CD4-positive, alpha-beta T cell treated with Interleukin-17A for 4 hours (primary cell): ENCODE data around the gene CPO.

Experiments
- DNase-seq: peaks from one replicate; pipeline ENCODE4 v3.0.0-alpha.2; 2020; ENCODE audit warnings: mixed read lengths

The CPO gene

GRCh38 chr2:206974551-206974950 is 35.2 kb downstream of the CPO start:
- no peak for DNase-seq

- no peak for DNase-seq
These were observed 39.4 kb downstream of the CPO start for GRCh38 chr2:206978746-206979145.

DNA sequence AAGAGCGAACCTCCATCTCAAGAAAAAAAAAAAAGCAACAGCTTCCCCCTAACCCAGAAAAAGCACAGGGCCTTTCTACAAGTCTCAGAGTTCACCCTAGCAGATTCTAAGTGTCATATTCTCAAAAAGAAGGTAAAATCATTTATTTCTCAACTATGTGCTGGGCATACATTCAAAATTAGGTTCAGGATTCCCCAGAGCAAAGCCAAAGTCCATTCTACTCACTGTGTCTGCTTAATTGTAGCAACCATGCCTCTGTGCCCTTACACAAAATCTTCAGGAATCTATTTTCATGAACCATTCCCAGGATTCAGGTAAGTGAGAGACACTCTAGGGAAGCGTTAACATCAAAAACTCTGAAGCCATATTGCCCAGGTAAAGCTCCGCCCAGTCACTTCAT is 40.0 kb downstream of the CPO start:
- DNase-seq = no peak

DNA sequence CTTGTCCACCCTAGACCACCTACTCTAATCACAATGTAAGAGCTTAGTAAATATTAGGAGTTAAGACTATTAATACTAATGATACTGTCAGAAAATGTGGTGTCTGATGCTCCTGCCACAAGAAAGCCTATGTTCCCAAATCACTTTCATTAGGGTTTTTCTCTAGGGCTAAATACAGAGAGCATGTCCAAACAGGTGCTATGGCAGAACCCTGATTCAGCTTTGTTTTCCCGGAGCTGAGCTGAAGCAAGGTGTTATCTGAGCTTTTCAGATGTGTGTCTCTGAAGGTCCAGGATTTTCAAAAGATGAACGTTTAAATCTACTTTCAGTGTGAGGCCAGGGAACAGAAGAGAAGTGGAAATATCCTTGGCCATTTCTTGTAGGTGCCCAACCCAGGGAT is 40.6 kb downstream of the CPO start:
- no peak for DNase-seq

- no peak for DNase-seq
These were observed 41.1 kb downstream of the CPO start for GRCh38 chr2:206980413-206980812.

DNA sequence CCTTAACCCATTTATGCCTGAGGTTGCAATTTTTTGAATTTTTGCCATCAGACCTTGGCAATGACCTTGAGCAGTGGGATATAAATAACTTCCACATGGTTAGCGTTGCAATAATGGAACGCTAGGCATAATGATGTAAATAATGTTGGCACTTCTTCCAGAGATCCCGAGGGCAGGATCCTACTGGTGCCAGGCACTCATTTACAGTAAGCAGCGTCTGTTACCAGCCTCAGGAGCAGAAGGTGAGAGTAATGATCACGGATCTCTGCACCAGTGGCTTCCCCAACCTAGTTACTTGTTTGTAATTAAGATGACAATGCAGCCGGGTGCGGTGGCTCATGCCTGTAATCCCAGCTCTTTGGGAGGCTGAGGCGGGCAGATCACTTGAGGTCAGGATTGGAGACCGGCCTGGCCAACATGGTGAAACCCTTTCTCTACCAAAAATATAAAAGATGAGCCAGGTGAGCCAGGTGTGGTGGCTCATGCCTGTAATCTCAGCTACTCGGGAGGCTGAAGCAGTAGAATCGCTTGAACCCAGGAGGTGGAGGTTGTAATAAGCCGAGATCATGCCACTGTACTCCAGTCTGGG is 41.9 kb downstream of the CPO start:
- DNase-seq = no peak

DNA sequence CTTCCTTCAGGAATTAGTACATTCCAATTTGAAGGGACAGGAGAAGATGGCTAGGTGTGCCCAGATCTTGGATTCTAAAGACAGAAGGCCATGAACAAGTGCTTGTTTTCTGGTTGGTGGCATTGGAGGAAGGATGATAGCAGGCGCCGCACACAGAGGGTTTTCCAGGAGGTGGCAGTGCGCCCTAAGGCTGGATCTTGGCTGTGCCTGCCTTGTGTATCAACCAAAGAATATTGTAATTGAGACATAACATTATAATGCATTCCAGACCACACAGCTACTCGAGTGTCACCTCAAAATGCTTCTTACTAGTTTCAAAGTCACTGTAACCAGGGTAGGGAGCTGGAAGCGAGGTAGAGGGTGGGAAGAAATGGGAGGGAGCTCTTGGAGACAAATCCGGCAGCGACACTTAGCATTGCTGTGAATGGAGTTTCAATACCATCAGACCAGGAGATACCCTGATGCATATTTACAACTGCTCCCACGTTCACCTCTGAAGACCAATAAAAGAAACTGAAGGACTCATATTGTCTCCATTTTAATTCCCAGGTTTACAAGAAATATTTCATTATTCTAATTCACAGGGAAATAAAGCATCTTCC is 42.5 kb downstream of the CPO start:
- DNase-seq = peak; percentile 66

GRCh38 chr2:206982360-206982955 is 43.1 kb downstream of the CPO start:
- no peak for DNase-seq

- DNase-seq = no peak
These were observed 44.0 kb downstream of the CPO start for GRCh38 chr2:206983161-206983859.

DNA sequence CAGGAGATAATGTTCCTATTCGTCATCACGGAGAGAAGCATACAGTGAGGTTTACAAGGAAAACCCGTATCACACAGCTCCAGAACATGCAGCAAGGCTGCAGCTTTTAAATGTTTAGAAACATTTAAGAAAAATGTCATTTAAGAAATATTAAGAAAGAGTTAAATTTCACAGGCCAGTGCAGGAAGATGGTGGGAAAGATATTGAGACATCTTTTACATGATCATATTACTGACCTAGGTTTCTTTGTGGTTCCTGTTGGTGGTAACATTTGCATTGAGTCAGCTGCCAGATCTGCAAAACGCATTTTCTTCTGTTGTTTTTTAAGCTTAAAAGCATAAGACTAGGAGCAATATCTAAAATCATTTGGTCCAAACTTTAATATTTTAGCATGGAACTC is 44.9 kb downstream of the CPO start:
- no peak for DNase-seq

DNA sequence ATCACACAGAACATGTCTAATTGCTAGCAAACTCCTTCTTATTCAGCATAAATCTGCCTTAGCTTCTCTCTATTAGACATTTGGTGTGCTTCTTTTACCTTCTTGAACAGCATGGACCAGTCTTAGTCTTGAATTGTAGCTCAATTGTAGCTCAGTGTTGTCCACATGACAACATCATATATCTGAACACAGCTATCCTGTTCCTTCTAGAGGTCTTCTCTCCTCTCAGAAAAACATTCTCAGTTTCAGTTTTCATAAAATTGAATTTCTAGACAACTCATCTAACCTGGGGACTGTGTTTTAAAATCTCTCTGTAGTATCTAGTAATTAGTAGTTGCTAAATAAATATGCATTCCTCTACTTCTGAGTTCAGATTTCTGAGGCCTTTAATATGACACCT is 47.6 kb downstream of the CPO start:
- no peak for DNase-seq

GRCh38 chr2:206987810-206988209 is 48.5 kb downstream of the CPO start:
- DNase-seq = no peak

DNA sequence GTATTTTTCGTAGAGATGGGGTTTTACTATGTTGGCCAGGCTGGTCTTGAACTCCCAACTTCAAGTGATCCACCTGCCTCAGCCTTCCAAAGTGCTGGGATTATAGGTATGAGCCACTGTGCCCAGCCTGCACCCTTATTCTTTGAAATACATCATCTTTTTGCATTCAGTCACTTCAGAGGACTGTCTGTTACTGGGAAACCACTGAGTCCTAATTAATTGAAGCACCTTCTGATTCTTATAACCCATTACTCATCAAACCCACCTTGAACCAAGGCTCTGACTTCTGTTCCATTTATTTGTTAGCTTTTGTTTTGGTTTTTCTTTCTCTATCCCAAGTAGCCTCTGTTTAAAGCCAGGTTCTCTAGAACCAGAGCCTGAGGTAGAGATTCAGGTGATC is 49.6 kb downstream of the CPO start:
- no peak for DNase-seq

DNA sequence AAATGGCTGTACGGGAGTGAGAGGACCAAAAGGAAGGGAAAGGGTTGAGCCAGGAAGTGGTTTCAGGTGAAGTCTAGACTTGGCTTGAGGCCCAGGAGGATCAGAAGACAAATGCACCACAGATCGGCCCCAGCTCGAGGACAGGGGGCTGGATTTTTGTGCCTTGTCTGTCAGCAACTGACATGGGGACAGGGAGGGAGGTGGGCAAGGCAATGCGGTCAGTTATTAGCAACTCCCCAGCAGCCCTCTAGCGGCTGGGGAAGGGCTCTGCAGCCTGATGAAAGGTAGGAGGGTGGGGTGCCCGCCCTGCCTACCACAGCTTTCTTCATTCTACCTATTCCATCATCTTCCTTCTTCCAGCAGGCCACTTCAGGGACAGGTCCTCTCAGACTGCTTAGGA is 50.0 kb downstream of the CPO start:
- peak; percentile 21 for DNase-seq

GRCh38 chr2:206990360-206990759 is 51.0 kb downstream of the CPO start:
- DNase-seq = no peak

DNA sequence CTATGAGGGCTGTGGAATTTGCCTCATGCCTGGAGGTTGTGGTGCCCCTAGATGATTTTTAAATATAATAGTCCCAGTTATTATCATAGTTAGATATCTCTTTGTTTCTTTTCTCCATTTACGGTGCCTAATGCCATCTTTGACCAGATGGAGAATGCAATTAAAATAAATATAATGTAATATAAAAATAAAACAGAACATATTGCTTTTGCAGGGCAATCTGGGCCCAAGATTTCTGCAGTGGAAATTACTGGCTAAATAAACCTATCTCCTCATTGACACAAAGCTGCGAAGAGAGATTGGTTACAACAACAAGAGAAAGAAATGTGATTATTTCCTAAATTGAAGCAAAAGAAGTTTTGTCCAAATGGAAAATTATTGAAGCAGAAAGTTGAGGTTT is 51.8 kb downstream of the CPO start:
- DNase-seq = no peak

DNA sequence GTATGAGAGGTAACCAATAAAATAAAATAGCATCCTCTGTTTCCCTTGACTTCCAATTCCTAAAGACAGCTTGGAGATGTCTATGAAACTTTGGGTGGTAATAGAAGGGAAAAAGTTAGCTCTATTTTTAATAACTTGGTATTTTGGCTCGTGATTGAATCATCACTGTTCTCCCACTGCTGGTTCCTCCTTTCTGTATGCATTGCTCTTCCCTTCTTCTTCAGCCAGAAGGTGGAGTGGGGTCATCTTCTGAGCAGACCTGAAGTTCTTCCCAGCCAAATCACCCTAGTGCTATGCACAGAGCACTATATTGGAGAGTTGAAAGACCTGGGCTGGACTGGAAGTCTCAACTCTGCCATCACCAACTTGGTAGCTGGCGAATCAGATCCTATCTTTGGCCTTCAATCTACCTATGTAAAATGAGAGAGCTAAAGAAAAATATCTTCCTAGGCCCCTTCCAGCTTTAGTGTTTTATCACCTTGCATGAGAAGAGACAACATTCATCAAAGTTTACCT is 54.1 kb downstream of the CPO start:
- no peak for DNase-seq

- DNase-seq = no peak
These were observed 54.6 kb downstream of the CPO start for GRCh38 chr2:206993964-206994363.

GRCh38 chr2:206996556-206997065 is 57.3 kb downstream of the CPO start:
- no peak for DNase-seq

DNA sequence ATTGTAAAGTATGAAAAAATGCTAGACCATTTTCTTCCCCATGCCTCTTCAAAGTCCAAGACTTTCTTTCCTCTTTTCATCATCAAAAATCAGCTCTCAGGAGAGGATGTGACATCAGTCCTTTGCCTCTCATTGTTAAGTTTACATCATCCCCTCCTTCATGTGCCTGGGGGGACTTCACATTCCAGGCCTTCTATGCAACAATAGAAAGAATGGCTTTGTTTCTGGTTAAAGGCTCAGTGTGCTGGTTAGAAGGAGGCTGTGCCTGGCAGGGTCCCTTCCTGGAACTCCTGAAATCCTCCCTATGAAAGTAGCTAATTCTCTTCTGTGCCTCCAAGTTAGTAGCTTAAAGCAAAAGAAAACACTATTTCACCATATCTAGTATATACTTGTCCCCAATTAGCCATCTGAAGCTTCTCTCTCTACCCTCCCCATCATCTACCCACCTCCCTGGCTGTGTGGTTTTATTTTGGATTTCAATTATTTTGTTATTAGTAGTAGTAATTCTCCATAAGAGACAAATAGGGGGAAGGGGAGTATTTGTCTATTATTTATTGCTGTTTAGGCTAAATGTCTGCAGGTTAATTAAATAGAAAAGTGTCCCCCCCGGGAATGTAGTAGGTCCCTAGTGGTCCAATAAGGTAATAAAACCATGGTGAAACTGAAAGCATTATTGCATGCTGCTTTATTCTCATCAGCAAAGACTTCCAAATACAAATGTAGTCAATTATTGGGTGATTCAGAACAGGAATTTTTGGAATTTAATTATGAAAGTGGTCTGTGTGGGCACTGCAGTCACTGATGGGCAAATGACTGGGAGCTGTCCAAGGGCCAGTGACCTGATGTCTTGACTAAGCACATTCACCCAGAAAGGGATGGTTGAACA is 69.0 kb downstream of the CPO start:
- no peak for DNase-seq

GRCh38 chr2:207012461-207012860 is 73.1 kb downstream of the CPO start:
- DNase-seq = no peak

GRCh38 chr2:207014424-207014823 is 75.1 kb downstream of the CPO start:
- DNase-seq = no peak

- DNase-seq = no peak
These were observed 76.6 kb downstream of the CPO start for GRCh38 chr2:207015901-207016300.
